ENCODE results near the gene ATF3.

DNA sequence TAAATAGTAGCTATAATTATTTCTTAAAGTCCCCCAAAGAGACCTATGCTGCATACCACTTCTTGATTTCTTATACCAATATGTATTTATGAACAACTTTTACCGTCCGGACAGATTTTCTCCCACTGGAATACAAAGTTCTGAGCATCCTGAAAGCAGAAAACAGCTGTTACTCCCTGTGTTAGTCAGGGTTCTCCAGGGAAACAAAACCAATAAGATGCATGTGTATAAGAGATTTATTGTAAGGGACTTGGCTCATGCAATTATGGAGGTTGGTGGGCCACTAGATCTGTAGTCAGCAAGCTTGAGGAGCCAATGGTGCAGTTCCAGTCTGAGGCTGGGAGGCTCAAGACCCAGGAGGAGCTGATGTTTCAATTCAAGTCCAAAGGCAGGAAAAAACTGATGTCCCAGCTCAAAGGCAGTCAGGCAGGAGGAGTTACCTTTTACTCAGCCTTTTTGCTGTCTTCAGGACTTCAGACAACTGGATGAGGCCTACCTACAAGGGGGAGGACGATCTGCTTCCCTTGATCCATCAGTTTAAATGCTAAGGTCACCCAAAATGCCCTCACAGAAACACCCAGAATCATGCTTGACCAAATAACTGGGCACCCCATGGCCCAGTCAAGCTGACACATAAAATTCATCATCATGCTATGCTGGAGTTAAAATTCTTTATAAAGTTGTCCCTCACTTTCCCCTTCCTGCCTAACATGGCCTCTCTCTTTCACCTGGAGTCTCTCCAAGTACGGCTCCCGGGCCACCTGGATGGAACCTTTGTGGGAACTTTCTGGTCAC, 24.3 kb upstream of the ATF3 start:
- TF ChIP-seq, protein P1, sequence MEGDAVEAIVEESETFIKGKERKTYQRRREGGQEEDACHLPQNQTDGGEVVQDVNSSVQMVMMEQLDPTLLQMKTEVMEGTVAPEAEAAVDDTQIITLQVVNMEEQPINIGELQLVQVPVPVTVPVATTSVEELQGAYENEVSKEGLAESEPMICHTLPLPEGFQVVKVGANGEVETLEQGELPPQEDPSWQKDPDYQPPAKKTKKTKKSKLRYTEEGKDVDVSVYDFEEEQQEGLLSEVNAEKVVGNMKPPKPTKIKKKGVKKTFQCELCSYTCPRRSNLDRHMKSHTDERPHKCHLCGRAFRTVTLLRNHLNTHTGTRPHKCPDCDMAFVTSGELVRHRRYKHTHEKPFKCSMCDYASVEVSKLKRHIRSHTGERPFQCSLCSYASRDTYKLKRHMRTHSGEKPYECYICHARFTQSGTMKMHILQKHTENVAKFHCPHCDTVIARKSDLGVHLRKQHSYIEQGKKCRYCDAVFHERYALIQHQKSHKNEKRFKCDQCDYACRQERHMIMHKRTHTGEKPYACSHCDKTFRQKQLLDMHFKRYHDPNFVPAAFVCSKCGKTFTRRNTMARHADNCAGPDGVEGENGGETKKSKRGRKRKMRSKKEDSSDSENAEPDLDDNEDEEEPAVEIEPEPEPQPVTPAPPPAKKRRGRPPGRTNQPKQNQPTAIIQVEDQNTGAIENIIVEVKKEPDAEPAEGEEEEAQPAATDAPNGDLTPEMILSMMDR (conservative IDR thresholded peaks at IDR 0.05) = no peak
- TF ChIP-seq EZH2 (IDR thresholded peaks at IDR 0.05; ENCODE audit: low read depth) = no peak
